Measurements from ENCODE around the gene S1PR5.

DNA sequence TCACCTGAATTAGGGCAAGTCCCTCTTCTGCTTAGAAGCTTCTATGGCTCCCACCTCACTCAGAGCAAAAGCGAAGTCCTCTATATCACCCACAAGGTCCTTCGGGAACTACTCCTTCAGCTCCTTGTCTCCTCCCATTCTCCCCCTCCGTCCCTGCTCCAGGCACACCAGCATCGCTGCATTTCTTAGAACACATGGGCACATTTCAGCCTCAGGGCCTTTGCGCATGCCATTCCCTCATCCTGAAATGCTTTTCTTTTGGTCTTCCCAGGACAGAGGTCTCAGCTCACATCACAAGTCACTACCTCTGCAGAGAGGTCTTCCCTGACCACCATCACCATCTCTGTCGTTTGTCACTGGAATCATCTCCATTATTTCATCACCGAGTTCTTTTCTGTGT lies 4.0 kb downstream of the S1PR5 start:
- TF ChIP-seq CTCF (conservative IDR thresholded peaks at IDR 0.05; ENCODE audit: low read depth, low read length) (no peak), EZH2 (IDR thresholded peaks at IDR 0.05; ENCODE audit: low read length, unreplicated experiment) (no peak), EZH2phosphoT487 (IDR thresholded peaks at IDR 0.05; ENCODE audit: borderline replicate concordance, low read length) (no peak)

Data from PC-3 (cell line).